Lung (tissue), 12 donors: ENCODE measurements around the gene ALPI. TPM values are rescaled to one million over a fixed set of nuclear protein-coding genes. Genes with fewer than 3 reads are reported as not detected.
"Not testable (repeated sequence)": the region's sequence is repeated elsewhere in the genome, so short reads cannot be mapped to it uniquely, and the experiment has no call there.

Experiments
- ATAC-seq: fragments of 200-7000 bp; cut with Tn5 transposase; one replicate; pipeline ENCODE4 v1.9.1; 2020; ENCODE audit warnings: moderate number of reproducible peaks; ENCODE audit not compliant: insufficient read depth, low FRiP score
- DNase-seq, 3 donors: peaks; one replicate each; pipeline ENCODE4 v3.0.0-alpha.2; 2013 to 2017
- H3K27ac ChIP-seq, 2 donors: one replicate each; pipeline ENCODE4 v1.5.1; 2013; ENCODE audit warnings: mild to moderate bottlenecking in 2 of 2, moderate library complexity in 2 of 2, control low read depth in 1 of 2, inconsistent platforms in 1 of 2, low read depth in 1 of 2, low read length in 1 of 2
- H3K27me3 ChIP-seq, 3 donors: one replicate each; pipeline ENCODE4 v1.5.1; 2013; ENCODE audit warnings: low read length in 2 of 3; ENCODE audit not compliant: control insufficient read depth in 3 of 3, insufficient read depth in 3 of 3
- H3K36me3 ChIP-seq, 4 donors: one replicate each; pipeline ENCODE4 v1.5.1; 2013; ENCODE audit warnings: low read length in 4 of 4, mild to moderate bottlenecking in 1 of 4, moderate library complexity in 1 of 4; ENCODE audit not compliant: control insufficient read depth in 4 of 4, insufficient read depth in 4 of 4
- H3K4me1 ChIP-seq, 5 donors: one replicate each; pipeline ENCODE4 v1.5.1; 2013; ENCODE audit warnings: low read length in 5 of 5, mild to moderate bottlenecking in 2 of 5, moderate library complexity in 1 of 5; ENCODE audit not compliant: control insufficient read depth in 5 of 5, insufficient read depth in 5 of 5
- H3K4me3 ChIP-seq: one replicate; pipeline ENCODE4 v1.5.1; 2013; ENCODE audit warnings: mild to moderate bottlenecking, control low read depth, moderate library complexity
- H3K9ac ChIP-seq, 2 donors: one replicate each; pipeline ENCODE4 v1.5.1; 2013; ENCODE audit warnings: low read length in 2 of 2, control low read depth in 1 of 2; ENCODE audit not compliant: insufficient read depth in 1 of 2
- H3K9me3 ChIP-seq, 4 donors: one replicate each; pipeline ENCODE4 v1.5.1; 2013; ENCODE audit warnings: low read length in 3 of 4, mild to moderate bottlenecking in 1 of 4, moderate library complexity in 1 of 4; ENCODE audit not compliant: control insufficient read depth in 4 of 4, insufficient read depth in 3 of 4
- WGBS, 2 donors: extraction: QIAGEN DNeasy Blood & Tissue Kit; methylation state at CpG; one replicate each; pipeline ENCODE4 v1.1.7; 2013; 5-methylcytosine and 5-hydroxymethylcytosine counted together
- polyA plus RNA-seq, 2 donors: library from polyadenylated mRNA; stranded (reverse); fragments of 200-250 nt; gene quantifications; one replicate each; pipeline ENCODE4 v1.2.1, GENCODE V29; 2013
- total RNA-seq, 2 donors: library from RNA; depleted of rRNA in 1 of 2; stranded (reverse); fragments of >200 nt in 1 of 2; gene quantifications; one replicate each; pipeline ENCODE4 v1.2.1, GENCODE V29; 2014 to 2021
- TF ChIP-seq, protein P1 (sequence below): IDR thresholded peaks from 2 replicates; pipeline ENCODE4 v1.5.1; 2012; ENCODE audit warnings: mild to moderate bottlenecking; ENCODE audit errors: control extremely low read depth, extremely low read depth
- donor health status: control.
- donor health status: control.
- donor health status: Bipolar disorder and iron deficiency.
- donor health status: healthy.
- donor health status: DM: yes; HTN: yes; CAD: no.

The ALPI gene
- total and polyA plus RNA-seq, 4 donors: not detected

DNA sequence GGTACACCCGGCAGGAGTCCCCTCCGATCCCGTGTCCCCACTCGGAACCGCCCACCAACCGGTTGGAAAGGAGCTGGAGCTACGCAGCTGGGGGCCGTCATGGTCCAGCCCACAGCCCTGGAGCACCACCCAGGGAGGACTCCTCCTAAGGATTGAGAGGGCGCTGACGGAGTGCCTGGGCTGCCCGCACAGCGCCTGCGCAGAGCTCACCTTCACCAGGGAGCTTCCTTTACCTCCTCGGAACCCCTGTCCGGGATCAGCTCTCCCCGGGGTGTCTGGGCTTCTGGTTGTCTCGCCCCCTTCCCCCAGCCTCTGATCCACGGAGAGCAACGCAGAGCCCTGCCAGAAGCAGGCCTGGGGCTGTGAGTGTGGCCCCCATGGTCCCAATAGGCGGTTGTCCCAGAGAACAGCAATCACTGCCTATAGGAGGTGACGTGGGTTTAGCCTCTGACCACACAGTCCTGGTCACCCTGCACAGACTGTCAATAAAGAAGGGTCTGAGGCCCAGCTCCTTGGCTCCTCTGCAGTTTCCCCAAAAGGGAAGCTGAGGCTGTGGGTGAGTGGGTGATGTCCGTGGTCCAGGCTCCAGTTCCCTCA lies 34.7 kb upstream of the ALPI start:
- Histone ChIP-seq H3K9ac (no peak overlapping the region), H3K27ac (no peak overlapping the region), H3K9me3 (peaks cover 0 to 15% (median 2%) of the 10 kb centered on the region in 4 donors), H3K4me3 (no peak overlapping the region), H3K4me1 (peaks cover 0 to 11% (median 0%) of the 10 kb centered on the region in 5 donors), H3K36me3 (no peaks in the 10 kb centered on the region), H3K27me3 (peaks cover 14 to 63% (median 42%) of the 10 kb centered on the region in 3 donors)
- ATAC-seq (no peak), DNase-seq (peak in 1 of 3 donors; percentile 21)
- TF ChIP-seq, protein P1, sequence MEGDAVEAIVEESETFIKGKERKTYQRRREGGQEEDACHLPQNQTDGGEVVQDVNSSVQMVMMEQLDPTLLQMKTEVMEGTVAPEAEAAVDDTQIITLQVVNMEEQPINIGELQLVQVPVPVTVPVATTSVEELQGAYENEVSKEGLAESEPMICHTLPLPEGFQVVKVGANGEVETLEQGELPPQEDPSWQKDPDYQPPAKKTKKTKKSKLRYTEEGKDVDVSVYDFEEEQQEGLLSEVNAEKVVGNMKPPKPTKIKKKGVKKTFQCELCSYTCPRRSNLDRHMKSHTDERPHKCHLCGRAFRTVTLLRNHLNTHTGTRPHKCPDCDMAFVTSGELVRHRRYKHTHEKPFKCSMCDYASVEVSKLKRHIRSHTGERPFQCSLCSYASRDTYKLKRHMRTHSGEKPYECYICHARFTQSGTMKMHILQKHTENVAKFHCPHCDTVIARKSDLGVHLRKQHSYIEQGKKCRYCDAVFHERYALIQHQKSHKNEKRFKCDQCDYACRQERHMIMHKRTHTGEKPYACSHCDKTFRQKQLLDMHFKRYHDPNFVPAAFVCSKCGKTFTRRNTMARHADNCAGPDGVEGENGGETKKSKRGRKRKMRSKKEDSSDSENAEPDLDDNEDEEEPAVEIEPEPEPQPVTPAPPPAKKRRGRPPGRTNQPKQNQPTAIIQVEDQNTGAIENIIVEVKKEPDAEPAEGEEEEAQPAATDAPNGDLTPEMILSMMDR: no peak
- WGBS, 2 donors: 21 to 26% methylated on average over 21 to 22 of the region's 22 CpGs

DNA sequence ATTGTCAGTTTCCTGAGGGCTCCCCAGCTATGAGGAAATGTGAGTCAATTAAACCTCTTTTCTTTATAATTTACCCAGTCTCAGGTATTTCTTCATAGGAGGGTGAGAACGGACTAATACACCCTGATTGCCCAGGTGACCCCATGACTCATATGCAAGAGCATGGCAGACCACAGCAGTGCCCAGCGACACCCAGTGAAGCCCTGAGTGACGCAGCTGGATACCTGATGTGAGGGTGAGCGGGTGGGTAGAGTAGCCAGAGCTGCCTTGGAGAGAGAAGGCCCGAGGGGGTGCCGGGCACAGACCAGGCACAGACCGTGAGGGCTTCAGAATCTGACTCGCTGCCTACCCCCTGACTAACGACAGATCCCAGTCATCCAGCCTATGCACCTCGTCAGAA lies 33.9 kb upstream of the ALPI start:
- DNase-seq (no peak), ATAC-seq (no peak)
- TF ChIP-seq, protein P1: no peak
- H3K4me1 ChIP-seq: peaks cover 0 to 11% (median 0%) of the 10 kb centered on the region in 5 donors
- WGBS, 2 donors: 92 to 94% methylated on average over 10 of the region's 10 CpGs
- no peak overlapping the region for H3K4me3 ChIP-seq
- no peak overlapping the region for H3K27ac ChIP-seq
- H3K36me3 ChIP-seq: no peaks in the 10 kb centered on the region
- peaks cover 10 to 63% (median 42%) of the 10 kb centered on the region in 3 donors for H3K27me3 ChIP-seq
- peaks cover 0 to 15% (median 2%) of the 10 kb centered on the region in 4 donors for H3K9me3 ChIP-seq
- no peak overlapping the region for H3K9ac ChIP-seq

DNA sequence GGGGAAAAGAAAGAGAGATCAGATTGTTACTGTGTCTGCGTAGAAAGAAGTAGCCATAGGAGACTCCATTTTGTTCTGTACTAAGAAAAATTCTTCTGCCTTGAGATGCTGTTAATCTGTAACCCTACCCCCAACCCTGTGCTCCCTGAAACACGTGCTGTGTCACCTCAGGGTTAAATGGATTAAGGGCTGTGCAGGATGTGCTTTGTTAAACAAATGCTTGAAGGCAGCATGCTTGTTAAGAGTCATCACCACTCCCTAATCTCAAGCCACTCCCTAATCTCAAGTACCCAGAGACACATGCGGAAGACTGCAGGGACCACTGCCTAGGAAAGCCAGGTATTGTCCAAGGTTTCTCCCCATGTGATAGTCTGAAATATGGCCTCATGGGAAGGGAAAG lies 33.0 kb upstream of the ALPI start:
- Histone ChIP-seq H3K4me1 (peaks cover 0 to 11% (median 0%) of the 10 kb centered on the region in 5 donors), H3K9me3 (peaks cover 0 to 15% (median 2%) of the 10 kb centered on the region in 4 donors), H3K27me3 (peaks cover 8 to 54% (median 36%) of the 10 kb centered on the region in 3 donors)
- not testable (repeated sequence) for ATAC-seq, H3K4me3 ChIP-seq, H3K27ac ChIP-seq, DNase-seq, H3K9ac ChIP-seq, H3K36me3 ChIP-seq
- WGBS, 2 donors: 45 to 50% methylated on average over 3 of the region's 3 CpGs

DNA sequence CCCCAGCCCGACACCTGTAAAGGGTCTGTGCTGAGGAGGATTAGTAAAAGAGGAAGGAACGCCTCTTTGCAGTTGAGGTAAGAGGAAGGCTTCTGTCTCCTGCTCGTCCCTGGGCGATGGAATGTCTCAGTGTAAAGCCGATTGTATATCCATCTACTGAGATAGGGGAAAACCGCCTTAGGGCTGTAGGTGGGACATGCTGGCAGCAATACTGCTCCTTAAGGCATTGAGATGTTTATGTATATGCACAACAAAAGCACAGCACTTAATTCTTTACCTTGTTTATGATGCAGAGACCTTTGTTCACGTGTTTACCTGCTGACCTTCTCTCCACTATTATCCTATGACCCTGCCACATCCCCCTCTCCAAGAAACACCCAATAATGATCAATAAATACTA lies 32.5 kb upstream of the ALPI start:
- Histone ChIP-seq H3K9me3 (peaks cover 0 to 15% (median 2%) of the 10 kb centered on the region in 4 donors), H3K27me3 (peaks cover 4 to 49% (median 32%) of the 10 kb centered on the region in 3 donors), H3K4me1 (peaks cover 0 to 10% (median 0%) of the 10 kb centered on the region in 5 donors)
- WGBS, 2 donors: 44 to 50% methylated on average over 6 to 7 of the region's 7 CpGs
- H3K36me3 ChIP-seq, DNase-seq, H3K27ac ChIP-seq, H3K4me3 ChIP-seq, ATAC-seq, H3K9ac ChIP-seq: not testable (repeated sequence)
